OCI-LY1 (cell line): Measurements from ENCODE around the gene CTAGE15.
"Not testable (repeated sequence)": the region's sequence is repeated elsewhere in the genome, so short reads cannot be mapped to it uniquely, and the experiment has no call there.

ENCODE experiments used
- EZH2 ChIP-seq: fragments of 200-600 bp; sonication (generic), shearing (Covaris generic); IDR thresholded peaks from 2 replicates; pipeline ENCODE4 v1.8.0; 2017; ENCODE audit warnings: borderline replicate concordance, mixed run types, mild to moderate bottlenecking, antibody characterized with exemption, low read length, moderate library complexity, mixed read lengths
- TF ChIP-seq, protein P1 (sequence below): fragments of 200-600 bp; sonication (generic), shearing (Covaris generic); IDR thresholded peaks from 2 replicates; pipeline ENCODE4 v1.5.1; 2017; ENCODE audit warnings: mild to moderate bottlenecking, antibody characterized with exemption, low read length, moderate library complexity, mixed read lengths

DNA sequence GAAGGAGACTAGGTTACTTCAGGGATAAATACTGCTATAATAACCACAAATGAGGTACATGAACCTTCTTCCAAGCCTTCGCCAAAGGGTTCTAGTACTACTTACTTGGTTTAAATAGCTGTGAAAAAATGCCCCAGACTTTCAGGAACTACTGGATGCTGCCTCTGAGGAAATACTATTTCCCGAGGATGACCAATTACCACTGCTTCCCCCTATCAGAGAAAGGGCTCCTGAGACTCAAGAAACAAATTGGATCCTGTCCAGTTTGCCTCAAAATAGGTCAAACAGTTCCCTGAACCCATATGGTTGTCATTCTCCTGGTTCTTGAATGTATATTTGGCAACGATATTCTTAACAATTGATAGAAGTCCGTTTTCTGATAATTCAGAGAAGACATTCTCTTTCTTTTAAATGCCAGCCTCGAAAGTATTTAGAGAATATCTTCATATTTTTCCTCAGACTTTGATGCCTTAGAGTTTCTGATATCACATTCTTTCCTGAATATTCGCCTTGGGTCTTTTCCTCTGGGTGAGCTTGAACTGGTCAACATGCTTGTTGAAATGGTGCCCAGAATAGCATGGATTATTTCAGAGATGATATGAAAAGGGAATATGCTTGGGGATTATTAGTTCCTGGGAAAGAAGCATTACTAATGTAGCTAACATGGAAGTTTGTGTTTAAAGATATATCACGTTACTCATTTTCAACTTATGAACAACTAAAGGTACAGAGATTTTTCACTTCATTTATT lies 28.1 kb upstream of the CTAGE15 start:
- TF ChIP-seq EZH2, result not testable (repeated sequence)
- TF ChIP-seq, protein P1, sequence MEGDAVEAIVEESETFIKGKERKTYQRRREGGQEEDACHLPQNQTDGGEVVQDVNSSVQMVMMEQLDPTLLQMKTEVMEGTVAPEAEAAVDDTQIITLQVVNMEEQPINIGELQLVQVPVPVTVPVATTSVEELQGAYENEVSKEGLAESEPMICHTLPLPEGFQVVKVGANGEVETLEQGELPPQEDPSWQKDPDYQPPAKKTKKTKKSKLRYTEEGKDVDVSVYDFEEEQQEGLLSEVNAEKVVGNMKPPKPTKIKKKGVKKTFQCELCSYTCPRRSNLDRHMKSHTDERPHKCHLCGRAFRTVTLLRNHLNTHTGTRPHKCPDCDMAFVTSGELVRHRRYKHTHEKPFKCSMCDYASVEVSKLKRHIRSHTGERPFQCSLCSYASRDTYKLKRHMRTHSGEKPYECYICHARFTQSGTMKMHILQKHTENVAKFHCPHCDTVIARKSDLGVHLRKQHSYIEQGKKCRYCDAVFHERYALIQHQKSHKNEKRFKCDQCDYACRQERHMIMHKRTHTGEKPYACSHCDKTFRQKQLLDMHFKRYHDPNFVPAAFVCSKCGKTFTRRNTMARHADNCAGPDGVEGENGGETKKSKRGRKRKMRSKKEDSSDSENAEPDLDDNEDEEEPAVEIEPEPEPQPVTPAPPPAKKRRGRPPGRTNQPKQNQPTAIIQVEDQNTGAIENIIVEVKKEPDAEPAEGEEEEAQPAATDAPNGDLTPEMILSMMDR, result not testable (repeated sequence)
